Loucy (cell line): Measurements from ENCODE around the gene WDR64.

ENCODE experiments used
- H2AFZ ChIP-seq: fragments of 200-600 bp; sonication (generic); 2 replicates; pipeline ENCODE4 v1.6.0; 2016; ENCODE audit warnings: antibody characterized with exemption, mild to moderate bottlenecking, low read length, moderate library complexity
- H3F3A ChIP-seq: fragments of 200-600 bp; 2 replicates; pipeline ENCODE4 v1.6.0; 2016; ENCODE audit warnings: antibody characterized with exemption, low read depth, mild to moderate bottlenecking
- H3K27me3 ChIP-seq: fragments of 200-600 bp; sonication (generic); 2 replicates; pipeline ENCODE4 v1.6.1; 2014; ENCODE audit warnings: low read length, mild to moderate bottlenecking; ENCODE audit not compliant: insufficient read depth, poor library complexity, severe bottlenecking
- H3K36me3 ChIP-seq: fragments of 200-600 bp; sonication (generic); 2 replicates; pipeline ENCODE4 v1.6.1; 2016; ENCODE audit warnings: low read length; ENCODE audit not compliant: insufficient read depth
- H3K4me1 ChIP-seq: fragments of 200-600 bp; sonication (generic); 2 replicates; pipeline ENCODE4 v1.5.1; 2014; ENCODE audit warnings: low read length, mild to moderate bottlenecking; ENCODE audit not compliant: insufficient read depth, poor library complexity, severe bottlenecking
- H3K4me2 ChIP-seq: fragments of 200-600 bp; sonication (generic); 2 replicates; pipeline ENCODE4 v1.6.0; 2014; ENCODE audit warnings: antibody characterized with exemption, low read length, low read depth, mild to moderate bottlenecking; ENCODE audit not compliant: poor library complexity, severe bottlenecking
- H3K4me3 ChIP-seq: fragments of 200-600 bp; sonication (generic); 2 replicates; pipeline ENCODE4 v1.5.1; 2014; ENCODE audit warnings: low read length, mild to moderate bottlenecking, mixed read lengths; ENCODE audit not compliant: poor library complexity, severe bottlenecking
- H3K79me2 ChIP-seq: fragments of 200-600 bp; sonication (generic); 2 replicates; pipeline ENCODE4 v1.6.1; 2014; ENCODE audit warnings: low read length; ENCODE audit not compliant: insufficient read depth
- H3K9ac ChIP-seq: fragments of 200-600 bp; sonication (generic); 2 replicates; pipeline ENCODE4 v1.6.0; 2014; ENCODE audit warnings: mild to moderate bottlenecking, low read depth, low read length, moderate library complexity; ENCODE audit not compliant: poor library complexity, severe bottlenecking
- H3K9me2 ChIP-seq: fragments of 200-600 bp; sonication (generic); replicated peaks from 2 replicates; pipeline ENCODE4 v1.6.1; 2016; ENCODE audit warnings: low read depth, low read length, mixed read lengths
- H3K9me3 ChIP-seq: fragments of 200-600 bp; sonication (generic); 2 replicates; pipeline ENCODE4 v1.6.1; 2014; ENCODE audit warnings: mild to moderate bottlenecking, antibody characterized with exemption, low read length, low read depth; ENCODE audit not compliant: insufficient read depth
- H4K20me1 ChIP-seq: fragments of 200-600 bp; sonication (generic); 2 replicates; pipeline ENCODE4 v1.6.0; 2014; ENCODE audit warnings: antibody characterized with exemption, low read length, mild to moderate bottlenecking; ENCODE audit not compliant: insufficient read depth, poor library complexity, severe bottlenecking
- EZH2phosphoT487 ChIP-seq: fragments of 200-600 bp; IDR thresholded peaks from 2 replicates; pipeline ENCODE4 v1.6.1; 2018; ENCODE audit warnings: antibody characterized with exemption, mild to moderate bottlenecking, moderate library complexity, borderline replicate concordance
- TF ChIP-seq, protein P1 (sequence below): fragments of 200-600 bp; sonication (generic); conservative IDR thresholded peaks from 2 replicates; pipeline ENCODE4 v1.5.1; 2014; ENCODE audit warnings: mild to moderate bottlenecking, antibody characterized with exemption, low read length

The WDR64 gene

DNA sequence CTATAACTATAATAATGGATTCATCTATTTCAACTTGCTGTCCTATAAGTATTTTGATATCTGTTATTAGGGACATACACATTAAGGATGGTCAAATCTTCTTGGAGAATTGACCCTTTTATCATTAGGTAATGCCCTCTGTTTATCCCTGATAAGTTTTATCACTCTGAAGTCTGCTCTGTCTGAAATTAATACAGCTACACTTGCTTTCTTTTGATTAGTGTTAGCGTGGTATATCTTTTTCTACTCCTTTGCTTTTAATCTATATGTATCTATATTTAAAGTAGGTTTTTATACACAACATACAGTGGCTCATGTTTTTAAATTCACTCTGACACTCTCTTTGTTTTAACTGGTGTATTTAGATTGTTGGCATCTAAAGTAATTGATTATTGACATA lies 126.0 kb downstream of the WDR64 start:
- Histone ChIP-seq H3K36me3 (no peaks in the 10 kb centered on the region), H3K9ac (no peak overlapping the region), H3K9me3 (no peaks in the 10 kb centered on the region), H2AFZ (no peak overlapping the region), H3K4me2 (no peak overlapping the region), H3K79me2 (no peaks in the 10 kb centered on the region), H3K4me3 (no peak overlapping the region), H4K20me1 (no peaks in the 10 kb centered on the region), H3K27me3 (no peaks in the 10 kb centered on the region), H3K4me1 (no peaks in the 10 kb centered on the region), H3F3A (no peaks in the 10 kb centered on the region), H3K9me2 (no peaks in the 10 kb centered on the region)
- TF ChIP-seq EZH2phosphoT487 = no peak
- TF ChIP-seq, protein P1, sequence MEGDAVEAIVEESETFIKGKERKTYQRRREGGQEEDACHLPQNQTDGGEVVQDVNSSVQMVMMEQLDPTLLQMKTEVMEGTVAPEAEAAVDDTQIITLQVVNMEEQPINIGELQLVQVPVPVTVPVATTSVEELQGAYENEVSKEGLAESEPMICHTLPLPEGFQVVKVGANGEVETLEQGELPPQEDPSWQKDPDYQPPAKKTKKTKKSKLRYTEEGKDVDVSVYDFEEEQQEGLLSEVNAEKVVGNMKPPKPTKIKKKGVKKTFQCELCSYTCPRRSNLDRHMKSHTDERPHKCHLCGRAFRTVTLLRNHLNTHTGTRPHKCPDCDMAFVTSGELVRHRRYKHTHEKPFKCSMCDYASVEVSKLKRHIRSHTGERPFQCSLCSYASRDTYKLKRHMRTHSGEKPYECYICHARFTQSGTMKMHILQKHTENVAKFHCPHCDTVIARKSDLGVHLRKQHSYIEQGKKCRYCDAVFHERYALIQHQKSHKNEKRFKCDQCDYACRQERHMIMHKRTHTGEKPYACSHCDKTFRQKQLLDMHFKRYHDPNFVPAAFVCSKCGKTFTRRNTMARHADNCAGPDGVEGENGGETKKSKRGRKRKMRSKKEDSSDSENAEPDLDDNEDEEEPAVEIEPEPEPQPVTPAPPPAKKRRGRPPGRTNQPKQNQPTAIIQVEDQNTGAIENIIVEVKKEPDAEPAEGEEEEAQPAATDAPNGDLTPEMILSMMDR = no peak

DNA sequence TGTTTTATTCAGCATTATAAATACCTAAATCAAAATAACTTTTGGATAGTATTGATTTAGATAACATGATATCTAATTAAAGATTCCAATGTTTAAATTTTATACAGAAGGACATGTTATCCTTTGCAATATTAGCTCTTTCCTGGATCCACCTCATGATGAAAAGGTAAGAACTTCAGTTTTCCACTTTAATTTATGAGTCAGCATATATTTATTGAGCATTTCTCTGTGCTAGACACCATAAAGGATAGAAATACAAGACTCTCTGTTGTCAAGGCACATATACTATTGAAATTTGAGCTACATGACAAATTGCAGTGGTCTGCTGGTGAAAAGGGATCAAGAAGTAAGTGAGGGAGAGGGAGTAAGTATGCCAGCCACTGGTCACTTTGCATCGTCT lies 127.8 kb downstream of the WDR64 start:
- Histone ChIP-seq H3K36me3 (no peaks in the 10 kb centered on the region), H3K4me1 (no peaks in the 10 kb centered on the region), H3K27me3 (no peaks in the 10 kb centered on the region), H2AFZ (no peak overlapping the region), H3K4me3 (no peak overlapping the region), H4K20me1 (no peaks in the 10 kb centered on the region), H3K9me2 (no peaks in the 10 kb centered on the region), H3K4me2 (no peak overlapping the region), H3K9ac (no peak overlapping the region), H3F3A (no peaks in the 10 kb centered on the region), H3K79me2 (no peaks in the 10 kb centered on the region), H3K9me3 (no peaks in the 10 kb centered on the region)
- TF ChIP-seq EZH2phosphoT487 = no peak
- TF ChIP-seq, protein P1 = no peak

DNA sequence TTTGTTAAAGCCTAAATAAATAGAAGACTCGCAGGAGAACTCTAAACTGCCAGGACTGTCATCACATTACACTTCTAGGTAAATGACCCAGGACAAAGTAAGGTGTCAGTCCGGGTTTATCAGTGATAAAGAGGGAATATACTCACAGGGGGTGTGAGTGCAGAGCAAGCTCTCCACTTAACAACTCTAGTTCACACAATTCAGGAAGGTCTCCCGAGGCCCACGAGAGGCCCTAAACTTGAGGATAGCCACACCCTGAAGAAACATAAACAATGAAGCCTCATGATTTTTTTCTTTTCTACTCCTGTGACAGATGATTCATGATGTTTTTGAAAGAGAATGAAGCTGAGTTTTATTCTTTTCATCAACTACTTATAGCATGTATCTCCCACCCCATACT lies 130.3 kb downstream of the WDR64 start:
- Histone ChIP-seq H3K4me1 (no peaks in the 10 kb centered on the region), H3K4me2 (no peak overlapping the region), H3K9me2 (no peaks in the 10 kb centered on the region), H3K9ac (no peak overlapping the region), H3K79me2 (no peaks in the 10 kb centered on the region), H2AFZ (no peak overlapping the region), H3K27me3 (no peaks in the 10 kb centered on the region), H3F3A (no peaks in the 10 kb centered on the region), H3K4me3 (no peak overlapping the region), H4K20me1 (no peaks in the 10 kb centered on the region), H3K9me3 (no peaks in the 10 kb centered on the region), H3K36me3 (no peaks in the 10 kb centered on the region)
- no peak for TF ChIP-seq EZH2phosphoT487
- TF ChIP-seq, protein P1 = no peak
